HEK293 (cell line): ENCODE data around the gene INS.

Experiments
- CTCF ChIA-PET: fragments of 350-600 bp; formaldehyde crosslinking; extraction: SDS; loops from one replicate; lab custom pipeline; 2021; ENCODE audit warnings: antibody characterized with exemption; lab: Yijun Ruan, JAX
- POLR2A ChIA-PET: fragments of 300-600 bp; formaldehyde crosslinking; extraction: SDS; loops from one replicate; lab custom pipeline; 2020; ENCODE audit warnings: antibody characterized with exemption, inconsistent platforms; lab: Yijun Ruan, JAX
- H3K27ac ChIP-seq: fragments of 200-500 bp; sonication (Bioruptor generic); 2 replicates; pipeline ENCODE4 v1.5.1; 2014; ENCODE audit warnings: low read depth, low read length, control low read depth, inconsistent platforms; ENCODE audit errors: extremely low read depth
- H3K36me3 ChIP-seq, 2 experiments: fragments of 200-500 bp in 1 of 2; sonication (Bioruptor generic) in 1 of 2; 1 replicate in 1 of 2; 2 replicates in 1 of 2; pipeline ENCODE4 v1.5.1; 2014 to 2017; ENCODE audit warnings: inconsistent platforms in 2 of 2, low read length in 2 of 2; ENCODE audit not compliant: control insufficient read depth in 2 of 2, insufficient read depth in 1 of 2
- H3K4me1 ChIP-seq: fragments of 200-500 bp; sonication (Bioruptor generic); 2 replicates; pipeline ENCODE4 v1.5.1; 2014; ENCODE audit warnings: mild to moderate bottlenecking, low read length, inconsistent platforms; ENCODE audit not compliant: control insufficient read depth, insufficient read depth
- H3K4me3 ChIP-seq: 2 replicates; pipeline ENCODE4 v1.5.1; 2011; ENCODE audit warnings: low read depth, mild to moderate bottlenecking, control low read depth, low read length, moderate library complexity
- H3K9me3 ChIP-seq: fragments of 200-500 bp; sonication (Bioruptor generic); 2 replicates; pipeline ENCODE4 v1.5.1; 2014; ENCODE audit warnings: low read depth, low read length, inconsistent platforms; ENCODE audit not compliant: control insufficient read depth, insufficient read depth
- CTCF ChIP-seq: fragments of 450-650 bp; formaldehyde crosslinking; IDR thresholded peaks from 2 replicates; pipeline ENCODE4 v1.5.1; 2016; ENCODE audit warnings: missing biosample characterization, missing genetic modification characterization
- KLF1 ChIP-seq: fragments of 450-650 bp; formaldehyde crosslinking; IDR thresholded peaks from 2 replicates; pipeline ENCODE4 v1.5.1; 2016; ENCODE audit warnings: missing biosample characterization, missing genetic modification characterization
- SP3 ChIP-seq: fragments of 450-650 bp; formaldehyde crosslinking; IDR thresholded peaks from 2 replicates; pipeline ENCODE4 v1.5.1; 2016; ENCODE audit warnings: missing biosample characterization, missing genetic modification characterization
- ZEB2 ChIP-seq: fragments of 450-650 bp; formaldehyde crosslinking; IDR thresholded peaks from 2 replicates; pipeline ENCODE4 v1.5.1; 2016; ENCODE audit warnings: missing biosample characterization, missing genetic modification characterization
- ZFP3 ChIP-seq: fragments of 450-650 bp; formaldehyde crosslinking; IDR thresholded peaks from 2 replicates; pipeline ENCODE4 v1.5.1; 2016; ENCODE audit warnings: low read depth, missing biosample characterization, missing genetic modification characterization
- ZFP69B ChIP-seq: fragments of 450-650 bp; formaldehyde crosslinking; IDR thresholded peaks from 2 replicates; pipeline ENCODE4 v1.5.1; 2016; ENCODE audit warnings: missing biosample characterization, missing genetic modification characterization
- ZNF121 ChIP-seq: fragments of 450-650 bp; formaldehyde crosslinking; IDR thresholded peaks from 2 replicates; pipeline ENCODE4 v1.5.1; 2016; ENCODE audit warnings: missing biosample characterization, missing genetic modification characterization
- ZNF2 ChIP-seq: fragments of 450-650 bp; formaldehyde crosslinking; IDR thresholded peaks from 2 replicates; pipeline ENCODE4 v1.5.1; 2016; ENCODE audit warnings: missing biosample characterization, missing genetic modification characterization
- ZNF202 ChIP-seq: fragments of 450-650 bp; formaldehyde crosslinking; IDR thresholded peaks from 2 replicates; pipeline ENCODE4 v1.5.1; 2016; ENCODE audit warnings: missing biosample characterization, missing genetic modification characterization, borderline replicate concordance
- ZNF221 ChIP-seq: fragments of 450-650 bp; formaldehyde crosslinking; IDR thresholded peaks from 2 replicates; pipeline ENCODE4 v1.5.1; 2017; ENCODE audit warnings: missing biosample characterization, missing genetic modification characterization, borderline replicate concordance
- ZNF239 ChIP-seq: fragments of 450-650 bp; formaldehyde crosslinking; IDR thresholded peaks from 2 replicates; pipeline ENCODE4 v1.5.1; 2016; ENCODE audit warnings: missing biosample characterization, missing genetic modification characterization
- ZNF248 ChIP-seq: fragments of 450-650 bp; formaldehyde crosslinking; IDR thresholded peaks from 2 replicates; pipeline ENCODE4 v1.5.1; 2017; ENCODE audit warnings: missing biosample characterization, missing genetic modification characterization
- ZNF311 ChIP-seq: fragments of 450-650 bp; formaldehyde crosslinking; IDR thresholded peaks from 2 replicates; pipeline ENCODE4 v1.5.1; 2017; ENCODE audit warnings: missing biosample characterization, missing genetic modification characterization, borderline replicate concordance
- ZNF341 ChIP-seq: fragments of 450-650 bp; formaldehyde crosslinking; IDR thresholded peaks from 2 replicates; pipeline ENCODE4; 2016; ENCODE audit warnings: low read depth, missing biosample characterization, missing genetic modification characterization
- ZNF350 ChIP-seq: fragments of 450-650 bp; formaldehyde crosslinking; IDR thresholded peaks from 2 replicates; pipeline ENCODE4 v1.5.0; 2017; ENCODE audit warnings: missing biosample characterization, mild to moderate bottlenecking, missing genetic modification characterization
- ZNF404 ChIP-seq: fragments of 450-650 bp; formaldehyde crosslinking; IDR thresholded peaks from 2 replicates; pipeline ENCODE4 v1.5.1; 2017; ENCODE audit warnings: missing biosample characterization, missing genetic modification characterization
- ZNF423 ChIP-seq: fragments of 450-650 bp; formaldehyde crosslinking; IDR thresholded peaks from 2 replicates; pipeline ENCODE4 v1.5.1; 2016; ENCODE audit warnings: missing biosample characterization, missing genetic modification characterization
- ZNF426 ChIP-seq: fragments of 450-650 bp; formaldehyde crosslinking; IDR thresholded peaks from 2 replicates; pipeline ENCODE4 v1.5.1; 2017; ENCODE audit warnings: missing biosample characterization, missing genetic modification characterization, mild to moderate bottlenecking, inconsistent platforms, moderate library complexity
- ZNF433 ChIP-seq: fragments of 450-650 bp; formaldehyde crosslinking; IDR thresholded peaks from 2 replicates; pipeline ENCODE4 v1.5.1; 2016; ENCODE audit warnings: missing biosample characterization, missing genetic modification characterization, low read depth
- ZNF555 ChIP-seq: fragments of 450-650 bp; formaldehyde crosslinking; conservative IDR thresholded peaks from 2 replicates; pipeline ENCODE4 v1.5.1; 2017; ENCODE audit warnings: missing biosample characterization, mild to moderate bottlenecking, missing genetic modification characterization, inconsistent platforms
- ZNF560 ChIP-seq: fragments of 450-650 bp; formaldehyde crosslinking; IDR thresholded peaks from 2 replicates; pipeline ENCODE4 v1.5.1; 2017; ENCODE audit warnings: missing biosample characterization, missing genetic modification characterization, borderline replicate concordance
- ZNF768 ChIP-seq: fragments of 450-650 bp; formaldehyde crosslinking; IDR thresholded peaks from 2 replicates; pipeline ENCODE4 v1.5.1; 2018; ENCODE audit warnings: missing biosample characterization, mild to moderate bottlenecking, missing genetic modification characterization
- ZSCAN5A ChIP-seq: fragments of 450-650 bp; formaldehyde crosslinking; IDR thresholded peaks from 2 replicates; pipeline ENCODE4 v1.5.1; 2016; ENCODE audit warnings: missing biosample characterization, missing genetic modification characterization

The INS gene

GRCh38 chr11:2166091-2166851, 5.3 kb upstream of the INS start:
- H3K9me3 ChIP-seq = no peaks in the 10 kb centered on the region
- POLR2A ChIA-PET = no interaction called here
- CTCF ChIA-PET = interaction anchor here (0.6 to 4.3 kb wide), 7 partner anchors 10 to 909 kb away, joined by 3 to 21 read pairs (median 6); no protein-coding TSS in a partner anchor
- H3K4me1 ChIP-seq = no peaks in the 10 kb centered on the region
- H3K4me3 ChIP-seq = no peak overlapping the region
- H3K36me3 ChIP-seq = no peaks in the 10 kb centered on the region
- H3K27ac ChIP-seq = no peak overlapping the region
- no peak for TF ChIP-seq ZNF341 (tag by site-specific recombination)
- TF ChIP-seq KLF1 = peak; percentile 32; the same call in 1 of the 2 replicates
- TF ChIP-seq CTCF (tag by site-specific recombination) = peak; percentile 17; the same call in 1 of the 2 replicates
- TF ChIP-seq ZNF555 (tag by site-specific recombination) = no peak

- TF ChIP-seq ZNF560 (tag by site-specific recombination) = no peak
- TF ChIP-seq ZNF426 (tag by site-specific recombination) = no peak
- TF ChIP-seq ZNF221 (tag by site-specific recombination) = no peak
- TF ChIP-seq ZNF248 (tag by site-specific recombination) = no peak
- TF ChIP-seq ZSCAN5A = no peak
- no peak for TF ChIP-seq ZFP69B (tag by site-specific recombination)
- TF ChIP-seq ZNF423 (tag by site-specific recombination) = no peak
- no peak for TF ChIP-seq ZFP3 (tag by site-specific recombination)
- TF ChIP-seq ZNF2 = no peak
- no peak for TF ChIP-seq ZNF239 (tag by site-specific recombination)
- TF ChIP-seq ZNF768 (tag by site-specific recombination) = no peak
- no peak for TF ChIP-seq ZEB2 (tag by site-specific recombination)
- TF ChIP-seq ZNF311 (tag by site-specific recombination) = no peak
- no peak for TF ChIP-seq ZNF433 (tag by site-specific recombination)
- TF ChIP-seq ZNF121 (tag by site-specific recombination) = no peak
- TF ChIP-seq ZNF350 (tag by site-specific recombination) = no peak
- TF ChIP-seq ZNF404 (tag by site-specific recombination) = no peak
- TF ChIP-seq SP3 = no peak
- TF ChIP-seq ZNF202 (tag by site-specific recombination) = no peak
- Histone ChIP-seq H3K9me3 (no peaks in the 10 kb centered on the region), H3K4me3 (no peak overlapping the region)
Observed at GRCh38 chr11:2165571-2165970, 4.6 kb upstream of the INS start.

More at GRCh38 chr11:2165571-2165970, 4.6 kb upstream of the INS start:
- no peak overlapping the region for H3K27ac ChIP-seq
- ChIA-PET CTCF (interaction anchor here (0.6 to 4.3 kb wide), 5 partner anchors 9 to 909 kb away, joined by 3 to 21 read pairs (median 6); no protein-coding TSS in a partner anchor), POLR2A (no interaction called here)
- H3K36me3 ChIP-seq = no peaks in the 10 kb centered on the region
- H3K4me1 ChIP-seq = no peaks in the 10 kb centered on the region
